ENCODE data around the gene OR6J1. TPM values are rescaled to one million over a fixed set of nuclear protein-coding genes. Genes with fewer than 3 reads are reported as not detected.

Gene OR6J1
- total and polyA plus RNA-seq, 9 of the 15 experiments (the other 6 are each of a cell fraction or from before 2014, with no cell fraction given): not detected

- Histone ChIP-seq H2AFZ (ENCODE audit: low read depth, low read length) (no peak overlapping the region), H3K9ac (ENCODE audit: insufficient read depth in 1 of 2, low read depth in 2 of 2, low read length in 2 of 2) (no peak overlapping the region), H3K4me2 (ENCODE audit: insufficient read depth, low read length) (no peak overlapping the region), H4K20me1 (replicated peaks; ENCODE audit: control insufficient read depth, insufficient read depth, low read length) (no peaks in the 10 kb centered on the region), H3K9me3 (replicated peaks; ENCODE audit: control insufficient read depth, insufficient read depth, low read depth, low read length) (no peaks in the 10 kb centered on the region), H3K4me3 (no peak overlapping the region), H3K36me3 (ENCODE audit: control insufficient read depth, insufficient read depth, low read length) (no peaks in the 10 kb centered on the region; the same call in 2 of the 3 replicates), H3K27ac (ENCODE audit: extremely low read depth, low read depth, low read length) (no peak overlapping the region), H3K4me1 (replicated peaks in 1 of 2; ENCODE audit: control insufficient read depth in 2 of 2, insufficient read depth in 2 of 2, low read length in 2 of 2) (peaks cover 16 to 53% of the 10 kb centered on the region in 2 experiments; a peak in 4 of 5 replicates), H3K9me1 (ENCODE audit: control insufficient read depth, insufficient read depth, low read length) (peaks cover 2% of the 10 kb centered on the region), H3K27me3 (ENCODE audit: control insufficient read depth in 2 of 2, insufficient read depth in 2 of 2, low read length in 2 of 2) (no peaks in the 10 kb centered on the region), H3K79me2 (ENCODE audit: control insufficient read depth, insufficient read depth, low read length) (peaks cover 14% of the 10 kb centered on the region)
- 67% methylated on average over 3 of the region's 3 CpGs for WGBS (ENCODE audit: insufficient coverage, low coverage, missing lambda C conversion rate)
- no peak for TF ChIP-seq NCOA4 (IDR thresholded peaks at IDR 0.05; ENCODE audit: partially characterized antibody)
- no peak for TF ChIP-seq NCOR1 (IDR thresholded peaks at IDR 0.05)
- TF ChIP-seq EGR1 (conservative IDR thresholded peaks at IDR 0.05): no peak
- TF ChIP-seq MCM2 (IDR thresholded peaks at IDR 0.05; ENCODE audit: low read depth): no peak
- TF ChIP-seq HBP1 (CRISPR knock-in tag; IDR thresholded peaks at IDR 0.05): no peak
- TF ChIP-seq ZNF57 (CRISPR knock-in tag; IDR thresholded peaks at IDR 0.05): no peak
- ATAC-seq (no peak), DNase-seq (ENCODE audit: extremely low read depth in 1 of 4, low spot score in 3 of 4) (no peak), FAIRE-seq (no peak)
- POLR2A ChIA-PET: interaction anchor here (0.6 kb wide), 1 partner anchor 227 kb away, joined by 3 read pairs; no protein-coding TSS in a partner anchor
- BruUV-seq (replicated peaks): no TSS peak
- intact Hi-C loops (cut with micrococcal nuclease): no loop called here
- CTCF ChIA-PET (ENCODE audit: low intra/inter-chr PET ratio): no interaction called here
- in situ Hi-C loops (cut with MboI): no loop called here
These were observed 47.7 kb downstream of the OR6J1 start for GRCh38 chr14:22596354-22596879.
